Large intestine (tissue), 3 donors: ENCODE measurements around the gene SPATA13. TPM values are rescaled to one million over a fixed set of nuclear protein-coding genes. Genes with fewer than 3 reads are reported as not detected.
"Not testable (repeated sequence)": the region's sequence is repeated elsewhere in the genome, so short reads cannot be mapped to it uniquely, and the experiment has no call there.

Experiments used
- DNase-seq, 2 donors: peaks; one replicate each; pipeline versions ENCODE4 v3.0.0 to v3.0.0-alpha.2; 2013
- H3K27ac ChIP-seq: one replicate; pipeline ENCODE4 v1.5.1; 2013; ENCODE audit warnings: low read length
- H3K27me3 ChIP-seq: 2 replicates; pipeline ENCODE4 v1.6.1; 2013; ENCODE audit warnings: low read length; ENCODE audit not compliant: control insufficient read depth, insufficient read depth
- H3K36me3 ChIP-seq: 2 replicates; pipeline ENCODE4 v1.6.1; 2013; ENCODE audit warnings: low read length; ENCODE audit not compliant: control insufficient read depth, insufficient read depth
- H3K4me1 ChIP-seq: one replicate; pipeline ENCODE4 v1.6.1; 2013; ENCODE audit warnings: low read length; ENCODE audit not compliant: control insufficient read depth, insufficient read depth
- H3K4me3 ChIP-seq: one replicate; pipeline ENCODE4 v1.5.1; 2013; ENCODE audit warnings: low read length
- H3K9me3 ChIP-seq: one replicate; pipeline ENCODE4 v1.6.1; 2013; ENCODE audit warnings: mild to moderate bottlenecking, low read depth, low read length, moderate library complexity; ENCODE audit not compliant: control insufficient read depth
- WGBS: methylation state at CpG from one replicate; pipeline ENCODE4 v1.1.5; 2013; ENCODE audit warnings: low lambda C conversion rate; ENCODE audit not compliant: insufficient coverage; 5-methylcytosine and 5-hydroxymethylcytosine counted together
- polyA plus RNA-seq: library from polyadenylated mRNA; unstranded; fragments of 120-200 nt; gene quantifications from one replicate; pipeline ENCODE4 v1.2.1, GENCODE V29; 2013

Gene SPATA13
- polyA plus RNA-seq, 1 donor, result 19.9 TPM

DNA sequence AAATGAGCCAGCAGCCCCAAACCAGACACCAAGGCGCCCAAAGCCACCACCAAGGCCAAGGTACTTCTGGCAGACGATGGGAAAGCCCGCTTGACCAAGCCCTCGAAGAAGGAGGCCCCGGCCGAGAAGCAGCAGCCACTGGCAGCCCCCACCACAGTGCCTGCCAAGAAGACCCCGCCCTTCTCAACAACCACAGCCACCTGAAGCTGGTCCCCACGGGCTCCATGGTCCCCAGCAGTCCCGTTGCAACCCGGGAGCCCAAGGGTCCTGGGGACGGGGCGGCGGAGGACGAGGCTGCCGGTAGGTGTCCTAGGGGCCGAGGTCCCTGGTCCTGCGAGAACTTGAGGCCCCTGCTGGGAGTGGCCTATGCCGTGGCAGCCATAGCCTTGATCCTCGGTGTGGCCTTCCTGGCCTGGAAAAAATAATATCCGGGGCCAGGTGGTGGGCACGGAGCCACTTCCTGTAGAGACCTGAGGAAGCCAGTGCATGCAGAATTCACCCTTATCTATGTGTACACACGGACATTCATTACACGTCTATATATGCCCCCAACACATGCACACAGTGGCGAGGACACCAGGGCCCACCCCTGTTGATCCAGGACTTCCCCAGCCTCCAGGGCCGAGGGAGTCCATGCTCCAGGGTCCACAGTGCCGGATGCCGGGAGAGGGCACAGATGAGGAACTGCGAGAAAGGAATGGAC is 162.7 kb downstream of the SPATA13 start:
- WGBS, result no CpG with 5 or more reads among the region's 28 CpGs
- DNase-seq, result no peak
- H3K27ac ChIP-seq, result no peak overlapping the region

DNA sequence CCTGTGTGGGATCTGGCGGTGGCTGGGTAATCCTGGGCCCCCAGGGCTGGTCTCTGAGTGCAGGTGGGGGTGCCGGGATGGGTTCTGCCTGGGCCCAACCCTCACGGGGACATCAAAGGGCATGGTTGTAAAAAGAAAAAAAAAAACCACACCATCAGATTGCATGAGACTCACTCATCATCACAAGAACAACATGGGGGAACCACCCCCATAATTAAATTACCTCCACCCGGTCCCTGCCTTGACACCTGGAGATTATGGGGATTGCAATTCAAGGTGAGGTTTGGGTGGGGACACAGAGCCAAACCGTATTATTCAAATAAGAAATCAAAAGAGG is 163.2 kb downstream of the SPATA13 start:
- H3K4me1 ChIP-seq, result no peaks in the 10 kb centered on the region
- 50% methylated on average over 1 of the region's 5 CpGs for WGBS
- H3K9me3 ChIP-seq, result peaks cover 7% of the 10 kb centered on the region
- H3K27me3 ChIP-seq, result peaks cover 14% of the 10 kb centered on the region
- H3K27ac ChIP-seq, result no peak overlapping the region
- H3K4me3 ChIP-seq, result no peak overlapping the region
- no peaks in the 10 kb centered on the region for H3K36me3 ChIP-seq
- DNase-seq, result no peak

More for the DNA sequence above, 162.7 kb downstream of the SPATA13 start:
- no peak overlapping the region for H3K4me3 ChIP-seq
- peaks cover 6% of the 10 kb centered on the region for H3K9me3 ChIP-seq
- peaks cover 12% of the 10 kb centered on the region for H3K27me3 ChIP-seq
- no peaks in the 10 kb centered on the region for H3K36me3 ChIP-seq
- H3K4me1 ChIP-seq, result no peaks in the 10 kb centered on the region

- WGBS, result 100% methylated on average over 3 of the region's 23 CpGs
- H3K36me3 ChIP-seq, H3K4me3 ChIP-seq, DNase-seq, H3K27ac ChIP-seq, H3K4me1 ChIP-seq, H3K9me3 ChIP-seq: not testable (repeated sequence)
- peaks cover 14% of the 10 kb centered on the region for H3K27me3 ChIP-seq
Observed at GRCh38 chr13:24327598-24327997, 167.1 kb downstream of the SPATA13 start.

GRCh38 chr13:24328145-24328544 is 167.6 kb downstream of the SPATA13 start:
- Histone ChIP-seq H3K4me1 (no peaks in the 10 kb centered on the region), H3K27ac (no peak overlapping the region), H3K9me3 (peaks cover 5% of the 10 kb centered on the region), H3K27me3 (peaks cover 14% of the 10 kb centered on the region), H3K4me3 (no peak overlapping the region), H3K36me3 (no peaks in the 10 kb centered on the region)
- DNase-seq, result no peak
- WGBS, result no CpG with 5 or more reads among the region's 38 CpGs

DNA sequence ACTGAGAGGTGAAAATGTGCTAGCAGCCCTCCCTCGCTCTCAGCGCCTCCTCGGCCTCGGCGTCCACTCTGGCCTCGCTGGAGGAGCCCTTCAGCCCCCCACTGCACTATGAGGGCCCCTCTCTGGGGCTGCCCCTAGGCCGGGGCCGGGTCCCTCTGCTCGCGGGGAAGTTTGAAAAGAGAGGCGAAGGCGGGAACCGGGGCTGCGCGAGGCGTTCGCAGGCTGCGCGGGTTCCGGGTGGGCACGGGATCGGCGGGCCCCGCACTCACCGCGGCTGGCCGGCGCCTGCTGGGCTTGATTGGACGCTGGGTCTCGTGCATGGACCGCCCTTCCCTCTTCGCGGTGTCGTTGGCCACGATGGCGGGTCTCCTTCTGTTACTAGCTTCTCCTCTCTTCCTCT is 178.2 kb downstream of the SPATA13 start:
- peaks cover 4% of the 10 kb centered on the region for H3K27me3 ChIP-seq
- DNase-seq, result no peak
- H3K27ac ChIP-seq, result no peak overlapping the region
- H3K36me3 ChIP-seq, result no peaks in the 10 kb centered on the region
- WGBS, result no CpG with 5 or more reads among the region's 36 CpGs
- peaks cover 5% of the 10 kb centered on the region for H3K9me3 ChIP-seq
- no peaks in the 10 kb centered on the region for H3K4me1 ChIP-seq
- no peak overlapping the region for H3K4me3 ChIP-seq

GRCh38 chr13:24339937-24340607 is 179.6 kb downstream of the SPATA13 start:
- Histone ChIP-seq H3K27ac (no peak overlapping the region), H3K4me3 (no peak overlapping the region), H3K4me1 (no peaks in the 10 kb centered on the region), H3K36me3 (no peaks in the 10 kb centered on the region), H3K27me3 (peaks cover 4% of the 10 kb centered on the region), H3K9me3 (peaks cover 5% of the 10 kb centered on the region)
- no peak for DNase-seq
- WGBS, result 80% methylated on average over 1 of the region's 35 CpGs

GRCh38 chr13:24340608-24340955 is 180.1 kb downstream of the SPATA13 start:
- Histone ChIP-seq H3K27me3 (peaks cover 4% of the 10 kb centered on the region), H3K27ac (no peak overlapping the region), H3K9me3 (peaks cover 5% of the 10 kb centered on the region), H3K36me3 (no peaks in the 10 kb centered on the region), H3K4me1 (no peaks in the 10 kb centered on the region), H3K4me3 (no peak overlapping the region)
- no CpG with 5 or more reads among the region's 26 CpGs for WGBS
- DNase-seq, result no peak

GRCh38 chr13:24341439-24341838 is 180.9 kb downstream of the SPATA13 start:
- Histone ChIP-seq H3K36me3 (no peaks in the 10 kb centered on the region), H3K4me1 (no peaks in the 10 kb centered on the region), H3K27ac (no peak overlapping the region), H3K4me3 (no peak overlapping the region), H3K27me3 (peaks cover 4% of the 10 kb centered on the region), H3K9me3 (peaks cover 5% of the 10 kb centered on the region)
- no CpG with 5 or more reads among the region's 3 CpGs for WGBS
- DNase-seq, result no peak

DNA sequence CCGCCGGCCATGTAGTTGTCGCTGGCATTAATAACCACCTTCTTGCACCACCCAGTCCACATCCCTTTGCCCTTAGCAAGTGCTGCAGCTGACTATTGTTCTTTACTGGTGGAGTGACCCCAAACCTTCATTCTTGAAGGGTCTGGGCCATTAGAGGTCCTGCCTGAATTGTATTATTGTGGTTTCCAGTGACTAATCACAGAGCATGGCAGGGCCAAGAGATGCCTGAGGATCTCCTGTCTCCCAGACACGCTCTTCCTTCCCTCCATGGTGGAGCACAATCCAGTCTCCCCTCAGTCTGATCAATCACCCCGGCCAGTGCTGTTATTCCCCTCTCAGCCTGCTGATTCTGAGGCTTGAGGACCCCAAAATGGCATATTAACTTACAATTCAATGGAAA is 187.9 kb downstream of the SPATA13 start:
- Histone ChIP-seq H3K27ac (no peak overlapping the region), H3K27me3 (no peaks in the 10 kb centered on the region), H3K4me1 (no peaks in the 10 kb centered on the region), H3K36me3 (no peaks in the 10 kb centered on the region), H3K4me3 (no peak overlapping the region), H3K9me3 (no peaks in the 10 kb centered on the region)
- WGBS, result no CpG with 5 or more reads among the region's 5 CpGs
- DNase-seq, result no peak

DNA sequence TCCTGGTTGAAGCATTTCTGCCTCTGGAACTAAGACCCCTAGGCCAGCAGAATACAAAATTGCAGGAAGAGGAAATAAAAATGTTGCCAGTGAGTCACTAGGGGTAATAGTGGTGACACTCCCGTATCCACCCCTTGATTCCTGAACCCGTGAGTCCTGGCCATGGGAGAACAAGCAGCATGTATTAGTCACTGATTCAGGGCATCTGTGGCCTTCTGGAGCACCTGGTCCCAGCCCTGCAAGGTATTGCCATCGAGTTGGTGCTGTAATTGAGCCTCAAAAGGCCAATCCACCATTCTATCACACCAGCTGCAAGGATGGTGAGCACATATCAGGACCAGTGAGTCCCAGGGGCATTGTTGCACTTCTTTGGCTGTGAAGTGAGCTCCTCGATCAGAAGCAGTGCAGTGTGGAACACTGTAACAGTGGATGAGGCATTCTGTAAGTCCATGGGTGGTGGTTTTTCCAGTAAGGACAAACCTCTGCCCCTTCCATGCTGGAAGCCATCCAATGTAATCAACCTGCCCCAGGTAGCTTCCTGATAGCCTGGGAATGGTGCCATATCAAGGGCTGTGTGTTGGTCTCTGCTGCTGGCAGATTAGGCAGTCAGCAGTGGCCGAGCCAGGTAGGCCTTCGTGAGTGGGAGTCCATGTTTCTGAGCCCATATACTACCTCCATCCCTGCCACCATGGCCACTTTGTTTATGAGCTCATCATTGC is 188.4 kb downstream of the SPATA13 start:
- H3K27me3 ChIP-seq, result no peaks in the 10 kb centered on the region
- no peaks in the 10 kb centered on the region for H3K36me3 ChIP-seq
- H3K27ac ChIP-seq, result no peak overlapping the region
- H3K4me1 ChIP-seq, result no peaks in the 10 kb centered on the region
- no peak for DNase-seq
- WGBS, result 70% methylated on average over 2 of the region's 6 CpGs
- no peaks in the 10 kb centered on the region for H3K9me3 ChIP-seq
- H3K4me3 ChIP-seq, result no peak overlapping the region
